Mesendoderm (in vitro differentiated cells): Measurements from ENCODE around the gene UAP1L1.
A peak's percentile ranks its signal among the peaks of the same experiment; 100 is the strongest.
"Not testable (repeated sequence)": the region's sequence is repeated elsewhere in the genome, so short reads cannot be mapped to it uniquely, and the experiment has no call there.

Source experiments
- DNase-seq: peaks from one replicate; pipeline ENCODE4 v3.0.0; 2013
- H2AK5ac ChIP-seq: 2 replicates; pipeline ENCODE4 v1.6.1; 2013; ENCODE audit warnings: low read length, inconsistent platforms
- H2BK120ac ChIP-seq: 2 replicates; pipeline ENCODE4 v1.6.1; 2013; ENCODE audit warnings: low read depth, mild to moderate bottlenecking, low read length, moderate library complexity, mixed read lengths
- H2BK15ac ChIP-seq: replicated peaks from 2 replicates; pipeline ENCODE4 v1.6.1; 2013; ENCODE audit warnings: low read depth, mild to moderate bottlenecking, moderate library complexity
- H2BK5ac ChIP-seq: 2 replicates; pipeline ENCODE4 v1.6.1; 2013; ENCODE audit warnings: low read length, inconsistent platforms
- H3K18ac ChIP-seq: 2 replicates; pipeline ENCODE4 v1.6.1; 2013; ENCODE audit warnings: mild to moderate bottlenecking, low read length, mixed read lengths
- H3K23ac ChIP-seq: one replicate; pipeline ENCODE4 v1.6.1; 2013; ENCODE audit warnings: low read length
- H3K27ac ChIP-seq: 2 replicates; pipeline ENCODE4 v1.5.1; 2013; ENCODE audit warnings: low read depth, mild to moderate bottlenecking, inconsistent platforms, low read length, moderate library complexity
- H3K27me3 ChIP-seq: 2 replicates; pipeline ENCODE4 v1.6.1; 2013; ENCODE audit warnings: low read length, control low read depth, mild to moderate bottlenecking, inconsistent platforms; ENCODE audit not compliant: insufficient read depth, poor library complexity
- H3K36me3 ChIP-seq: 2 replicates; pipeline ENCODE4 v1.6.1; 2013; ENCODE audit warnings: low read length, inconsistent platforms; ENCODE audit not compliant: control insufficient read depth, insufficient read depth
- H3K4ac ChIP-seq: one replicate; pipeline ENCODE4 v1.6.1; 2013; ENCODE audit warnings: low read depth, mild to moderate bottlenecking, low read length, moderate library complexity
- H3K4me1 ChIP-seq: 2 replicates; pipeline ENCODE4 v1.6.1; 2013; ENCODE audit warnings: low read depth, low read length, inconsistent platforms; ENCODE audit not compliant: control insufficient read depth
- H3K4me2 ChIP-seq: 2 replicates; pipeline ENCODE4 v1.6.1; 2013; ENCODE audit warnings: low read length
- H3K4me3 ChIP-seq: 2 replicates; pipeline ENCODE4 v1.5.1; 2013; ENCODE audit warnings: mild to moderate bottlenecking, low read length
- H3K56ac ChIP-seq: one replicate; pipeline ENCODE4 v1.6.1; 2013; ENCODE audit warnings: low read length
- H3K79me1 ChIP-seq: 2 replicates; pipeline ENCODE4 v1.6.1; 2013; ENCODE audit warnings: low read length, inconsistent platforms
- H3K79me2 ChIP-seq: 2 replicates; pipeline ENCODE4 v1.6.1; 2013; ENCODE audit warnings: mild to moderate bottlenecking, low read length; ENCODE audit not compliant: control insufficient read depth, insufficient read depth
- H3K9ac ChIP-seq: 2 replicates; pipeline ENCODE4 v1.6.1; 2013; ENCODE audit warnings: low read length, inconsistent platforms
- H4K5ac ChIP-seq: one replicate; pipeline ENCODE4 v1.6.1; 2013; ENCODE audit warnings: low read length
- H4K8ac ChIP-seq: one replicate; pipeline ENCODE4 v1.6.1; 2013; ENCODE audit warnings: low read depth, mild to moderate bottlenecking, control low read depth, low read length, moderate library complexity
- WGBS: extraction: QIAGEN DNeasy Blood & Tissue Kit; methylation state at CpG from one replicate; pipeline ENCODE4 v1.1.7; 2013; ENCODE audit warnings: low lambda C conversion rate, missing lambda C conversion rate; ENCODE audit not compliant: insufficient coverage; ENCODE audit errors: extremely low coverage; 5-methylcytosine and 5-hydroxymethylcytosine counted together

The UAP1L1 gene

GRCh38 chr9:137062798-137063197 is 14.5 kb upstream of the UAP1L1 start:
- not testable (repeated sequence) for H3K4ac ChIP-seq, H3K4me3 ChIP-seq, H3K4me2 ChIP-seq, H3K56ac ChIP-seq, H2BK120ac ChIP-seq, H3K27ac ChIP-seq, H4K5ac ChIP-seq, H2BK5ac ChIP-seq, H3K79me1 ChIP-seq, H4K8ac ChIP-seq, H2BK15ac ChIP-seq, H2AK5ac ChIP-seq, H3K27me3 ChIP-seq, H3K79me2 ChIP-seq, H3K4me1 ChIP-seq, H3K9ac ChIP-seq, H3K18ac ChIP-seq, DNase-seq, H3K36me3 ChIP-seq, H3K23ac ChIP-seq
- WGBS: no CpG with 5 or more reads among the region's 9 CpGs

- no peak overlapping the region for H4K8ac ChIP-seq
- H3K36me3 ChIP-seq: no peaks in the 10 kb centered on the region
- no peaks in the 10 kb centered on the region for H3K27me3 ChIP-seq
- no peak overlapping the region for H3K4me2 ChIP-seq
- no peak overlapping the region for H3K4ac ChIP-seq
- no peak overlapping the region for H2BK15ac ChIP-seq
- H3K79me1 ChIP-seq: no peaks in the 10 kb centered on the region
- H2BK120ac ChIP-seq: no peak overlapping the region
- H3K23ac ChIP-seq: no peak overlapping the region
- H3K27ac ChIP-seq: no peak overlapping the region
- no peak overlapping the region for H2AK5ac ChIP-seq
- peak overlapping the region; percentile 34 for H3K56ac ChIP-seq
- H3K4me3 ChIP-seq: no peak overlapping the region
- H2BK5ac ChIP-seq: no peak overlapping the region
- H3K18ac ChIP-seq: no peak overlapping the region
- DNase-seq: no peak
- no peaks in the 10 kb centered on the region for H3K4me1 ChIP-seq
- H4K5ac ChIP-seq: no peak overlapping the region
- peak overlapping the region; percentile 38 for H3K9ac ChIP-seq
- no CpG with 5 or more reads among the region's 26 CpGs for WGBS
- H3K79me2 ChIP-seq: no peaks in the 10 kb centered on the region
These were observed 13.8 kb upstream of the UAP1L1 start for GRCh38 chr9:137063311-137064026.

- Histone ChIP-seq H3K4me2 (no peak overlapping the region), H3K36me3 (no peaks in the 10 kb centered on the region), H2BK120ac (no peak overlapping the region), H4K5ac (no peak overlapping the region), H3K79me2 (no peaks in the 10 kb centered on the region), H4K8ac (no peak overlapping the region), H2AK5ac (no peak overlapping the region), H3K56ac (peak overlapping the region; percentile 34), H2BK15ac (no peak overlapping the region), H3K9ac (peak overlapping the region; percentile 38), H3K27ac (no peak overlapping the region), H3K79me1 (peaks cover 2% of the 10 kb centered on the region), H3K18ac (no peak overlapping the region), H3K27me3 (no peaks in the 10 kb centered on the region), H3K4ac (no peak overlapping the region), H3K23ac (no peak overlapping the region), H3K4me3 (no peak overlapping the region), H3K4me1 (no peaks in the 10 kb centered on the region), H2BK5ac (no peak overlapping the region)
- WGBS: no CpG with 5 or more reads among the region's 55 CpGs
- no peak for DNase-seq
These were observed 13.1 kb upstream of the UAP1L1 start for GRCh38 chr9:137064027-137064879.

DNA sequence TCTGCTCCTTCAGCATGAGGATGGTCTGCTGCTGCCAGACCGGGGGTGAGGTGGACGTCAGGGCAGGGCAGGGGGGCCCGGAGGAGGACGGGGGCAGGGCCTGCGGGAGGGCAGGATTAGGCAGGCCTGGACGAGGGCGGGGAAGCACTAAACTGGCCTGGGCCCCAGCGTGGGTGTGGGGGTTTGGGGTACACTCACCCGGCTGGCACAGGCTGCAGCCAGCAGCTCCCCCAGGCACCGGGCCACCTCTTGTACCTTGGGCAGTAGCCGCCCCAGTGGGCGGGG is 12.5 kb upstream of the UAP1L1 start:
- Histone ChIP-seq H2AK5ac (no peak overlapping the region), H3K4me2 (no peak overlapping the region), H2BK120ac (no peak overlapping the region), H3K23ac (no peak overlapping the region), H2BK5ac (no peak overlapping the region), H3K4me1 (no peaks in the 10 kb centered on the region), H3K4ac (no peak overlapping the region), H3K27ac (no peak overlapping the region), H3K27me3 (no peaks in the 10 kb centered on the region), H3K18ac (no peak overlapping the region), H3K79me2 (no peaks in the 10 kb centered on the region), H3K56ac (no peak overlapping the region), H3K79me1 (peaks cover 2% of the 10 kb centered on the region), H3K36me3 (no peaks in the 10 kb centered on the region), H3K4me3 (no peak overlapping the region), H4K8ac (no peak overlapping the region), H3K9ac (no peak overlapping the region), H4K5ac (no peak overlapping the region), H2BK15ac (no peak overlapping the region)
- no CpG with 5 or more reads among the region's 12 CpGs for WGBS
- DNase-seq: no peak

GRCh38 chr9:137065336-137065967 is 11.9 kb upstream of the UAP1L1 start:
- no peak overlapping the region for H2BK5ac ChIP-seq
- H3K18ac ChIP-seq: no peak overlapping the region
- H3K79me1 ChIP-seq: peaks cover 2% of the 10 kb centered on the region
- H2AK5ac ChIP-seq: no peak overlapping the region
- H3K23ac ChIP-seq: no peak overlapping the region
- no peak overlapping the region for H3K56ac ChIP-seq
- no peak overlapping the region for H2BK15ac ChIP-seq
- no peak overlapping the region for H3K4me3 ChIP-seq
- no peaks in the 10 kb centered on the region for H3K4me1 ChIP-seq
- H3K36me3 ChIP-seq: no peaks in the 10 kb centered on the region
- no peak overlapping the region for H4K5ac ChIP-seq
- H4K8ac ChIP-seq: no peak overlapping the region
- H3K27me3 ChIP-seq: no peaks in the 10 kb centered on the region
- H3K27ac ChIP-seq: no peak overlapping the region
- H3K9ac ChIP-seq: no peak overlapping the region
- WGBS: no CpG with 5 or more reads among the region's 23 CpGs
- DNase-seq: no peak
- no peak overlapping the region for H3K4ac ChIP-seq
- H3K4me2 ChIP-seq: no peak overlapping the region
- H2BK120ac ChIP-seq: no peak overlapping the region
- no peaks in the 10 kb centered on the region for H3K79me2 ChIP-seq
